HG03565 (cell line): ENCODE results near the gene PPRC1.

ENCODE experiments used
- ATAC-seq: cut with Tn5 transposase; IDR thresholded peaks from one replicate; pipeline ENCODE4 v1.9.1; 2021; ENCODE audit warnings: mild to moderate bottlenecking, moderate library complexity; ENCODE audit not compliant: unreplicated experiment

Gene PPRC1

GRCh38 chr10:102118867-102119266, 14.0 kb upstream of the PPRC1 start:
- no peak for ATAC-seq

- ATAC-seq, result no peak
Measured at GRCh38 chr10:102119417-102120141, 13.3 kb upstream of the PPRC1 start.

- ATAC-seq, result peak; percentile 42
Measured at GRCh38 chr10:102120142-102120990, 12.5 kb upstream of the PPRC1 start, which contains the start of gene LDB1. Gene LDB1 (minus strand): TSS chr10:102120368. CDS start chr10:102120110, 258 bp downstream.

GRCh38 chr10:102120991-102121738, 11.7 kb upstream of the PPRC1 start:
- ATAC-seq, result no peak

GRCh38 chr10:102121739-102122372, 11.0 kb upstream of the PPRC1 start:
- no peak for ATAC-seq

GRCh38 chr10:102122450-102122849, 10.4 kb upstream of the PPRC1 start:
- ATAC-seq, result no peak

GRCh38 chr10:102123223-102123622, 9.6 kb upstream of the PPRC1 start:
- no peak for ATAC-seq

GRCh38 chr10:102131286-102132170, 1.3 kb upstream of the PPRC1 start:
- ATAC-seq, result no peak

- ATAC-seq, result no peak
Measured at GRCh38 chr10:102132193-102132562, 662 bp upstream of the PPRC1 start.

GRCh38 chr10:102133373-102134195, 744 bp downstream of the PPRC1 start:
- ATAC-seq, result no peak

GRCh38 chr10:102134416-102134815, 1.6 kb downstream of the PPRC1 start:
- ATAC-seq, result no peak

- no peak for ATAC-seq
Measured at GRCh38 chr10:102135956-102136526, 3.2 kb downstream of the PPRC1 start.

- no peak for ATAC-seq
Measured at GRCh38 chr10:102139281-102140110, 6.7 kb downstream of the PPRC1 start.

GRCh38 chr10:102140218-102140617, 7.4 kb downstream of the PPRC1 start:
- no peak for ATAC-seq

- no peak for ATAC-seq
Measured at GRCh38 chr10:102140913-102141540, 8.2 kb downstream of the PPRC1 start.

GRCh38 chr10:102141583-102142107, 8.8 kb downstream of the PPRC1 start:
- no peak for ATAC-seq

GRCh38 chr10:102146971-102147428, 14.2 kb downstream of the PPRC1 start:
- ATAC-seq, result no peak
